H1 (cell line): ENCODE data around the gene GID8. TPM values are rescaled to one million over a fixed set of nuclear protein-coding genes. Genes with fewer than 3 reads are reported as not detected.
A peak's percentile ranks its signal among the peaks of the same experiment; 100 is the strongest.

Experiments
- polyA plus RNA-seq, 7 experiments: library from polyadenylated mRNA; depleted of rRNA in 3 of 7; stranded (reverse) in 5 of 7; unstranded in 2 of 7; fragments of >200 nt in 5 of 7; fragments of 200-250 nt in 2 of 7; gene quantifications; 1 replicate in 5 of 7; 2 replicates in 1 of 7; 4 replicates in 1 of 7; pipeline versions ENCODE4 v1.2.1 to v1.2.3, GENCODE V29; 2011 to 2013; ENCODE audit warnings: missing spikeins in 2 of 7, mixed read lengths in 2 of 7
- total RNA-seq: library from RNA; stranded (reverse); fragmentation: NEBNext Ultra II Directional; extraction: Animal tissue kit (Norgen Biotek cat#: 25700); gene quantifications from 2 replicates; pipeline ENCODE4 v1.2.1, GENCODE V29; 2021
- TF ChIP-seq, protein P1 (sequence below): fragments of 300-600 bp; sonication (generic); IDR thresholded peaks from 2 replicates; pipeline ENCODE4 v1.7.1; 2012; ENCODE audit warnings: low read length, moderate library complexity, mild to moderate bottlenecking, inconsistent platforms; ENCODE audit not compliant: insufficient replicate concordance
- TF ChIP-seq, protein P2 (sequence below), 3 experiments: IDR thresholded peaks; 1 replicate in 2 of 3; 2 replicates in 1 of 3; pipeline versions ENCODE4 v1.5.1 to v1.6.1; 2011; ENCODE audit warnings: low read length in 3 of 3, mild to moderate bottlenecking in 3 of 3, inconsistent platforms in 2 of 3, low read depth in 1 of 3, moderate library complexity in 1 of 3; ENCODE audit not compliant: insufficient read depth in 1 of 3; ENCODE audit errors: control extremely low read depth in 1 of 3

The GID8 gene
- total and polyA plus RNA-seq, 2 of the 8 experiments (the other 6 are each of a cell fraction or from before 2014, with no cell fraction given), result 39.7 to 72.9 TPM

DNA sequence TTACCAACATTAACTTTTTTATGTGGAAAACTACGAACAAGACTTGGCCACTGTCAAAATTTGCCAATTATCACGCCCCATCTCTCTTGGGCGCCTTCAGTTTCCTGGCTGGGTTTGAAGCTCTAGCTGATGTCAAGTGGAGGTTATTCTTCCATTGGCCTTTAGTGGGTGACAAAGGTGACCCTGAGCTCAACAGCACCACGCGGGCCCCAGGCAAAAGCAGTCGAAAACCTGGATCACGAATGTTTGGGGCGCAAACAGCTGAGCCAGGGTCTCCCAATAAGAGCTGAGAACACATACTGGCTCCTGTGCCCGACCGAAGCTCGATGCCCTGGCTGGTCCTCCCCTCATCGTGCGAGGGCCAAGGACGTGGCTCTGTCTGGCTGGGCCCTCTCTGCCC lies 41.4 kb downstream of the GID8 start (continued):
- TF ChIP-seq, protein P1, sequence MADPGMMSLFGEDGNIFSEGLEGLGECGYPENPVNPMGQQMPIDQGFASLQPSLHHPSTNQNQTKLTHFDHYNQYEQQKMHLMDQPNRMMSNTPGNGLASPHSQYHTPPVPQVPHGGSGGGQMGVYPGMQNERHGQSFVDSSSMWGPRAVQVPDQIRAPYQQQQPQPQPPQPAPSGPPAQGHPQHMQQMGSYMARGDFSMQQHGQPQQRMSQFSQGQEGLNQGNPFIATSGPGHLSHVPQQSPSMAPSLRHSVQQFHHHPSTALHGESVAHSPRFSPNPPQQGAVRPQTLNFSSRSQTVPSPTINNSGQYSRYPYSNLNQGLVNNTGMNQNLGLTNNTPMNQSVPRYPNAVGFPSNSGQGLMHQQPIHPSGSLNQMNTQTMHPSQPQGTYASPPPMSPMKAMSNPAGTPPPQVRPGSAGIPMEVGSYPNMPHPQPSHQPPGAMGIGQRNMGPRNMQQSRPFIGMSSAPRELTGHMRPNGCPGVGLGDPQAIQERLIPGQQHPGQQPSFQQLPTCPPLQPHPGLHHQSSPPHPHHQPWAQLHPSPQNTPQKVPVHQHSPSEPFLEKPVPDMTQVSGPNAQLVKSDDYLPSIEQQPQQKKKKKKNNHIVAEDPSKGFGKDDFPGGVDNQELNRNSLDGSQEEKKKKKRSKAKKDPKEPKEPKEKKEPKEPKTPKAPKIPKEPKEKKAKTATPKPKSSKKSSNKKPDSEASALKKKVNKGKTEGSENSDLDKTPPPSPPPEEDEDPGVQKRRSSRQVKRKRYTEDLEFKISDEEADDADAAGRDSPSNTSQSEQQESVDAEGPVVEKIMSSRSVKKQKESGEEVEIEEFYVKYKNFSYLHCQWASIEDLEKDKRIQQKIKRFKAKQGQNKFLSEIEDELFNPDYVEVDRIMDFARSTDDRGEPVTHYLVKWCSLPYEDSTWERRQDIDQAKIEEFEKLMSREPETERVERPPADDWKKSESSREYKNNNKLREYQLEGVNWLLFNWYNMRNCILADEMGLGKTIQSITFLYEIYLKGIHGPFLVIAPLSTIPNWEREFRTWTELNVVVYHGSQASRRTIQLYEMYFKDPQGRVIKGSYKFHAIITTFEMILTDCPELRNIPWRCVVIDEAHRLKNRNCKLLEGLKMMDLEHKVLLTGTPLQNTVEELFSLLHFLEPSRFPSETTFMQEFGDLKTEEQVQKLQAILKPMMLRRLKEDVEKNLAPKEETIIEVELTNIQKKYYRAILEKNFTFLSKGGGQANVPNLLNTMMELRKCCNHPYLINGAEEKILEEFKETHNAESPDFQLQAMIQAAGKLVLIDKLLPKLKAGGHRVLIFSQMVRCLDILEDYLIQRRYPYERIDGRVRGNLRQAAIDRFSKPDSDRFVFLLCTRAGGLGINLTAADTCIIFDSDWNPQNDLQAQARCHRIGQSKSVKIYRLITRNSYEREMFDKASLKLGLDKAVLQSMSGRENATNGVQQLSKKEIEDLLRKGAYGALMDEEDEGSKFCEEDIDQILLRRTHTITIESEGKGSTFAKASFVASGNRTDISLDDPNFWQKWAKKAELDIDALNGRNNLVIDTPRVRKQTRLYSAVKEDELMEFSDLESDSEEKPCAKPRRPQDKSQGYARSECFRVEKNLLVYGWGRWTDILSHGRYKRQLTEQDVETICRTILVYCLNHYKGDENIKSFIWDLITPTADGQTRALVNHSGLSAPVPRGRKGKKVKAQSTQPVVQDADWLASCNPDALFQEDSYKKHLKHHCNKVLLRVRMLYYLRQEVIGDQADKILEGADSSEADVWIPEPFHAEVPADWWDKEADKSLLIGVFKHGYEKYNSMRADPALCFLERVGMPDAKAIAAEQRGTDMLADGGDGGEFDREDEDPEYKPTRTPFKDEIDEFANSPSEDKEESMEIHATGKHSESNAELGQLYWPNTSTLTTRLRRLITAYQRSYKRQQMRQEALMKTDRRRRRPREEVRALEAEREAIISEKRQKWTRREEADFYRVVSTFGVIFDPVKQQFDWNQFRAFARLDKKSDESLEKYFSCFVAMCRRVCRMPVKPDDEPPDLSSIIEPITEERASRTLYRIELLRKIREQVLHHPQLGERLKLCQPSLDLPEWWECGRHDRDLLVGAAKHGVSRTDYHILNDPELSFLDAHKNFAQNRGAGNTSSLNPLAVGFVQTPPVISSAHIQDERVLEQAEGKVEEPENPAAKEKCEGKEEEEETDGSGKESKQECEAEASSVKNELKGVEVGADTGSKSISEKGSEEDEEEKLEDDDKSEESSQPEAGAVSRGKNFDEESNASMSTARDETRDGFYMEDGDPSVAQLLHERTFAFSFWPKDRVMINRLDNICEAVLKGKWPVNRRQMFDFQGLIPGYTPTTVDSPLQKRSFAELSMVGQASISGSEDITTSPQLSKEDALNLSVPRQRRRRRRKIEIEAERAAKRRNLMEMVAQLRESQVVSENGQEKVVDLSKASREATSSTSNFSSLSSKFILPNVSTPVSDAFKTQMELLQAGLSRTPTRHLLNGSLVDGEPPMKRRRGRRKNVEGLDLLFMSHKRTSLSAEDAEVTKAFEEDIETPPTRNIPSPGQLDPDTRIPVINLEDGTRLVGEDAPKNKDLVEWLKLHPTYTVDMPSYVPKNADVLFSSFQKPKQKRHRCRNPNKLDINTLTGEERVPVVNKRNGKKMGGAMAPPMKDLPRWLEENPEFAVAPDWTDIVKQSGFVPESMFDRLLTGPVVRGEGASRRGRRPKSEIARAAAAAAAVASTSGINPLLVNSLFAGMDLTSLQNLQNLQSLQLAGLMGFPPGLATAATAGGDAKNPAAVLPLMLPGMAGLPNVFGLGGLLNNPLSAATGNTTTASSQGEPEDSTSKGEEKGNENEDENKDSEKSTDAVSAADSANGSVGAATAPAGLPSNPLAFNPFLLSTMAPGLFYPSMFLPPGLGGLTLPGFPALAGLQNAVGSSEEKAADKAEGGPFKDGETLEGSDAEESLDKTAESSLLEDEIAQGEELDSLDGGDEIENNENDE, result no peak
- TF ChIP-seq, protein P2, sequence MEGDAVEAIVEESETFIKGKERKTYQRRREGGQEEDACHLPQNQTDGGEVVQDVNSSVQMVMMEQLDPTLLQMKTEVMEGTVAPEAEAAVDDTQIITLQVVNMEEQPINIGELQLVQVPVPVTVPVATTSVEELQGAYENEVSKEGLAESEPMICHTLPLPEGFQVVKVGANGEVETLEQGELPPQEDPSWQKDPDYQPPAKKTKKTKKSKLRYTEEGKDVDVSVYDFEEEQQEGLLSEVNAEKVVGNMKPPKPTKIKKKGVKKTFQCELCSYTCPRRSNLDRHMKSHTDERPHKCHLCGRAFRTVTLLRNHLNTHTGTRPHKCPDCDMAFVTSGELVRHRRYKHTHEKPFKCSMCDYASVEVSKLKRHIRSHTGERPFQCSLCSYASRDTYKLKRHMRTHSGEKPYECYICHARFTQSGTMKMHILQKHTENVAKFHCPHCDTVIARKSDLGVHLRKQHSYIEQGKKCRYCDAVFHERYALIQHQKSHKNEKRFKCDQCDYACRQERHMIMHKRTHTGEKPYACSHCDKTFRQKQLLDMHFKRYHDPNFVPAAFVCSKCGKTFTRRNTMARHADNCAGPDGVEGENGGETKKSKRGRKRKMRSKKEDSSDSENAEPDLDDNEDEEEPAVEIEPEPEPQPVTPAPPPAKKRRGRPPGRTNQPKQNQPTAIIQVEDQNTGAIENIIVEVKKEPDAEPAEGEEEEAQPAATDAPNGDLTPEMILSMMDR (IDR thresholded peaks at IDR 0.05; ENCODE audit: control extremely low read depth in 1 of 3, insufficient read depth in 1 of 3, low read depth in 1 of 3, low read length in 3 of 3), result peak in 1 of 3 experiments; percentile 28; a peak in 1 of 4 replicates
